Measurements from ENCODE around the gene TMEM167B. TPM values are rescaled to one million over a fixed set of nuclear protein-coding genes. Genes with fewer than 3 reads are reported as not detected.
"Not testable (repeated sequence)": the region's sequence is repeated elsewhere in the genome, so short reads cannot be mapped to it uniquely, and the experiment has no call there.

The TMEM167B gene
- total RNA-seq, 1 donor from 2014 or later = 31.9 TPM

DNA sequence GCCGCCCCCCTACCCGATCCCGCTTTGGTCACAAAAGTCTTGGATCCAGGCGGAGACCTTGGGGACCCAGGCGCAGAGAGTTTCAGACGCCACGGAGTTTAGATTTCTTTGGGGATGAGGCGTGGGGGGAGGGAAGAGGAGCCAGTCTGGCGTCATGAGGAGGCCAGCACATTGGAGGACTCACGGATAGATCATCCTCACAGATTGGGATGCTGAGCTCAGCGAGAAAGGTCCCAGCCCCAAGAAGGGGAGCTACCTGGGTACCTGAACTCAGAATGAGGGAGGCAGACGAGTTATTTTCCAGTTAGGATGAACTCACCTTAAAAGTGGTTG is 23.7 kb downstream of the TMEM167B start:
- DNase-seq = no peak

DNA sequence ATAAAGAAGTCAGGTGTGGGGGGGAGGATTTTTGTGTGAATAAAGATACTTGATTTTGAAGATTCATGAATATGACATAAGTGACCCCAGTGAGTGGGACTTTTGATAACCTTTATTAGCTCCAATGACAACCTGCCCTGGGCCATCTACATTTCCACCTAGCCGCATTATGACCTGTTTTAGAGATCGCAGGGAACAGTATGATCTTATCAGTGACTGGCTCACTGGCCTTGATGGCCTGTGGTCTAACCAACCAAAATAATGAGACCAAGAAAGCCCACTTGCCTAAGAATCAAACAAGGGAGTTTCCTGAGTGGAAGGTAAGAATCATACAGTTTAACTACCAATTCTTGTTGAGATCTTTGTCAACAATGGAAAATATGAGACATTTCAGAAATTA is 25.1 kb downstream of the TMEM167B start:
- no peak for DNase-seq

DNA sequence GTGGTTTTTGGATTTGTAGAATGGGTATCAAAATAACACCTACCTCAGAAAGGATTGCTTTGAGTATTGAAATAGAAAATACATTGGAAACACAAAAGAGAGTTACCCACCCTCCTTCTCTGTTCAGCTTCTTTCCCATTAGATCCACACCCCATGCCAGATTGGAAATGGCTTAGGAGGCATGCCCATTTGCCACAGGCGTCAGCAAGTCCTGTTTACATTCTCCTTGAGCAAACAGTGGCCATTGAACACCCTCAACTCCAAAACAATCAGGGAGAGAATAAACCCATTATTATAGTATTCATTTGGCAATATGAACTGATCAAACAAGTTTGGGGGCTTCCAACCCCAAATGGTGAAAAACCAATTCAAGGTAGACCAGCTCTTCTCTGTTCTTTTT is 25.7 kb downstream of the TMEM167B start:
- no peak for DNase-seq

DNA sequence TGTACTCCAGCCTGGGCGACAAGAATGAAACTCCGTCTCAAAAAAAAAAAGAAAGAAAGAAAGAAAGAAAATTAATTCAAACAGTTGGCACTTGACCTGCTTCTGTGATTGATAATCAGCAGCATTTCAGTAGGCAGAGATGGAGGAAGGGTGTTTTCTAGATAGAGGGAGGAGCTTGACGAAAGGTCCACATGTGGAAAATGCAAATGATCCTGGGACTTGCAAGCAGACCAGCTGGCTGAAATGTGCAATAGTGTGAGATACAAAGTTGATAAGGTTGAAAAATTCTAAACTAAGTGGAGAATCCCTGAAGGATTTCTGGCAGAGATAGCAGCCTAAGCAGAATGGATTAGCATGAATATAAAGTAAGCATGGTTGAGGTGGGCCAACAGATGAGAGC is 27.5 kb downstream of the TMEM167B start:
- no peak for DNase-seq

DNA sequence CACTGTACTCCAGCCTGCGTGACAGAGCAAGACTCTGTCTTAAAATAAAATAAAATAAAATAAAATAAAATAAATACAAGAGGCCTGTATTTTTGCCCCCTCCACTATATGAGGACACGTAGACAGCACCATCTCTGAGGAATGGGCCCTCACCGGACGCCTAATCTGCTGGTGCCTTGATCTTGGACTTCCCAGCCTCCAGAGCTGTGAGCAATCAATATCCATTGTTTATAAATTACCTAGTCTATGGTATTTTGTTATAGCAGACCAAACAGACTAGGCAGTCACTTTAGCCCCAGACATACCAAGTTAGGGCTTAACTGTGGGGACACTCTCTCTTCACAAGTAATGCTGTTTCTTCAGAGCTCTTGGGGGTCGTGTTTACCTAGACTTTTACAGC is 29.8 kb downstream of the TMEM167B start:
- no peak for DNase-seq

DNA sequence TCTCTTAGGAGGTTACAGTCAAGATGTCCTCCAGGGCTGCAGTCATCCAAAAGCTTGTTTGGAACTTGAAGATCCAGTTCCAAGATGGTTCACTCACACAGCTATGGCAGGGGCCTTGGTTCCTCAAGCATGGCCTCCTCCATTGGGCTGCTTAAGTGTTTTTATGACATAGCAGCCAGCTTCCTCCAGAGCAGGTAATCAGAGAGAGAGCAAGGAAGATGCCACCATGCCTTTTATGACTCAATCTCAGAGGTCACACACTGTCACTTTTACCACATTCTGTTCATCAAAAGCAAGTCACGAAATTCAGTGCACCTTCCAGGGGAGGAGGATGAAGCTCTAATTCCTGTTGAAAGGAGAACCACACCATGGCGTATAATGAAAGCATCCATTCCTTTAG is 40.5 kb downstream of the TMEM167B start:
- no peak for DNase-seq

DNA sequence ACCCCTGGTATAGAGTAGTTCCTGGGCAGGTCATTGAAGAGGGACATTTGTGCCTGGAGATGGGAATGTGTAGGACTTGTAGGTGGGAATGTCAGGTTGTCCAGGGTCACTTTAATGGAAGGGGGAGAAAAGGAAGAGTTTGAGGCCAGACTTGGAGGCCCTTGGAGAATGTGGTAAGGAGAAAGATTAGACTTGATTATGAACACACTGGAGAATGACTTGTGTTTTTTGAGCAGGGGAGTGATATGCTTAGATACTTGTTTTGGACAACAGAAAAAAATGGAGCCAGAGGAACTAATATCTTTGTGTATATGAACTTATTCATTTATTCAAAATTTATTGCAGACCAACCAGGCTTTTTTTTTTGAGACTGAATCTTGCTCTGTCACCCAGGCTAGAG is 41.2 kb downstream of the TMEM167B start:
- no peak for DNase-seq

DNA sequence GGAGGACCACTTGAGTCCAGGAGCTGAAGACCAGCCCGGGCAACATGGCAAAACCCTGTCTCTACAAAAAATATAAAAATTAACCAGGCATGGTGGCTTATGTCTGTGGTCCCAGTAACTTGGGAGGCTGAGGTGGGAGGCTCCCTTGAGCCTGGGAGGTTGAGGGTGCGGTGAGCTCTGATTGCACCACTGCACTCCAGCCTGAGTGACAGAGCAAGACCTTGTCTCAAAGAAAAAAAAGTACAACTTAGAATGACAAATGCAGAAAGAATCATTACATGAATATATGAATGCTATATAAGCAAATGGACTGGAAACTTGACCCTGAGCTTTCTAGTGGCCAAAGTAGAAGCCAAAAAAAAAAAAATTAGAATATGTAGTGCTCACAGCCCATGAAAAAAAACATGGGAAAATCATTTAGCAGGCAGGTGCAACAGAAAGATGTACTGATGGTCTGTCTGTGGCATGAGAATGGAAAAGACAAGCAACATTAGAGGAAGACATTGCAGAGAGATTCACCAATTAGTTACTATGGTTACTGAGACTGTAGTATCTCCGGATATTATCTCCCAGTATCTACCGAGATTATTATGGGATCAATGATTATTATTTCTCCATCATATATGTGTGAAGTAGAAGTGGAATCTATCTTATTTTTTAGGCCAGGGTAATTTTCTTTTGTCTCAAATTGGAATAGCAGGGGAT is 42.6 kb downstream of the TMEM167B start:
- DNase-seq = no peak

DNA sequence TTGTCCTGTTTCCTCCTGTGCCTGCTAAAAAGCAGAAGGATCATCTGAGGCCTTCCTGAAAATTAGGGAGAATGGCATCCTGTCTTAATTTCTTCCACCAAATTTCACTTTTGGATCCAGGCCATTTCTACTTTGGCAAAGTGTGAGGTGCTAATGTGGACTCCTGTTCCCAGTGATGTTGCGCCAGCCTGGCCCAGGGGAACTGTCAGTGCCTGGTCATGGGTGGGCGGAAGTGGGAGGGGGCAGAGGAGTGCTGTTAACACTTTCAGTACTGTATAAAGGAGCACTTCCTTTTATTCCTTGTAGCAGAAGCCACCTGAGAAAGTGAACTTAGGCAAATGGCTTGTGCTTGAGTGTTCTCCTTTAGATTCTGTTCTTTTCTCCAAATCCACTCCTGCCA is 43.3 kb downstream of the TMEM167B start:
- DNase-seq = no peak

DNA sequence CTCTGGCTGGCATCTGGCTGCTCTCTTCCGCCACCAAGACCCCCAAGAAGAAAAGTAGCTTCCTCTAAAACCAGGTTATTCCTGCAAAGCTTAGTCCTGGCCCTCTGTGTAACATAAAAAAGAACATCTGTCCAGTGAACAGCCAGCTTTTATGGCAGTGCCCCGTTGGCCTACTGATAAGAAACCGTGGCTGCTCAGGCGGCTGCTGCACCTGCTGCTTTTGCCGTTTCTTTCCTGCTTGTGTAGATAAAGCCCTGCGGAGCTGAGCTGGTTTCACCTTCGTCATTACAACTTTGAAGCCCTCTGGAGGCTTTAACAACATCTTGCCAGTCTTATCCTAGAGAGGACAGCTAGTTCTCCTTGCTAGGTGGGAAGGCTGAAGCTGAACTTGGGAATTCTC is 43.9 kb downstream of the TMEM167B start:
- no peak for DNase-seq

DNA sequence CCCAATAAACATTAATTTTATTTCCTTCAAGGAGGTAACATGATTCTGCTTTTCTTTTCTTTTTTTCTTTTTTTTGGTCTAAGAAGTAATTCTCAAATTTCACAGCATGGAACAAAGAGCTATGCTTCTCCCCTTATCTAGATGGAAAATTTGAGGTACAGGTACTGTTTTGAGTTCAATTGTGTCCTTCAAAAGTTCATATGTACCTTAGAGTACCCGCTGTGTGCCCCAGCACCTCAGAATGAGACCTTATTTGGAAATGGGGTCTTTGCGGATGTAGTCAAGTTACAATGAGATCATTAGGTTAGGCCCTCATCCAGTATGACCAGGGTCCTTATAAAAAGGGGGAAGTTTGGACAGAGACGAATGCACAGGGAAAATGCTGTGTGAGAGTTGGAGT is 45.4 kb downstream of the TMEM167B start:
- no peak for DNase-seq

DNA sequence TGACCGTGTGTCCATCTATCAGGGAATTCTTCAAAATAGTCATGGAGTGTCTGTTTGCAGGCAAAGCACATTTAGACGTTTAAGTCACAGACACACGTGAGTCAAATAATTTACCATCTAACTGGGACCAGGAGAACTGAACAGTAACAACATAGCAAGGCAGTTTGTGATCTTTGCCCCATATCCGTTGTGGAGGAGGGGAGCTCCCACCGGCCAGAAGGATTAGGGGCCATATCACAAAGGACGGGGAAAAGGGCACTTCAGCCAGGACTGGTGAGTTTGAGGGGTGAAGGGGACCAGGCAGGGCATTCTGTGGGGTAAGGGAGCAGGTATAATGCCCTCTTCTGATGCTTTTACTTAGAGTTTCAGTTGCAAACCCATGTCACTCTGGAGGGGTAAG is 46.2 kb downstream of the TMEM167B start:
- no peak for DNase-seq

DNA sequence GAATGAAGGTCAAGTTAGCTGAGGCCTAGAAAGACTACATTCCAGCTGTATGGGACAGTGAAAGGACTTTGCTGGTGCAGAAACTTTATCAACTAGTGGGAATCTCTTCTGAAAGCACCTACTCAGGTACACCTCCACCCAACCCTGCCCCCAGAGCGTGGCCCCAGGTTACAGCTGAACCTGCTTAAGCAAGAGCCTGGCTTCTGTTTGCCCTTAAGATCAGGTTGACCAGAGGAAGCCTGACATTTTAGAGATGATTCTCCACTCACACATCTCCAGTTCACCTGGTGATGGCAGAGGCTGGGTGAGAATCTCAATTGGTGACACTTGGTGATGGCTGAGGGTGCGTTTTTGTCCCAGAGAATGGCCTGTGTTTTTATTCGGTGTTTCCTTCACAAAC is 47.4 kb downstream of the TMEM167B start:
- no peak for DNase-seq

DNA sequence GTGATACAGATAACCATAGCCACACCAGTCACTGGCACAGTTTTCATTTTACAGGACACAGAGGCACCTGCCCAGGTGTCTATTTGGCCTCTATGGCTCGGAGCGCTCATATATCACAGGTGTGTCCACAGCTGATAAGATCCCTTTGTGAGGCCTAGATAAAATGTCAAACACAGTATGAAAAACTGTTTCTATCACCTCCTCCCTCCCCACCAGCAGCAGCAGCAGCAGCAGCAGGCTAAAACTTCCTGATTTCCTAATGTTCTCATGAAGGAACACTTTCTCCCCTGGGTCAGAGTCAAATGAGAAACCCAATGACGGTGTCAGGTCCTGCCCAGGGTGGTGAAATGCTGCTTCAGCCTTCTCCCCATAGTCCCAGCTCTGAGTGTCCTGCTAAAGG is 47.8 kb downstream of the TMEM167B start:
- no peak for DNase-seq

DNA sequence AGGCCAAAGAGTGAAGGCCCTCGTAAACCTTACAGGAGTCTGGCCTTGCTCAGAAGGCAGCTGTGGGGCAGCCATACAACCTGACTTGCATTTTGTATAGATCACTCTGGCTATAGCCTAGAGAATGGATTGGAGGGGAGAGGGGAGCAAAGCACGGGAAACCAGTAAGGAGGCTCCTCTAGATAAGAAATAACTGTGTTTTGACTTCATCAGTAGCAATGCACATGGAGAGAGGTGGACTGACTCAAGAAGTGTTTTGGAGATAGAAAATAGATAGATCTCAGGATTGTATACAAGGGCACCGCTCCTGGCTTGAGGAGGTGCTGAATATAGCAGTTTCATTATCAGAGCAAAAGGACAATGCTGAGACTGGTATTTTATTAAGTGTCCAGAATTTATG is 49.8 kb downstream of the TMEM167B start:
- no peak for DNase-seq

DNA sequence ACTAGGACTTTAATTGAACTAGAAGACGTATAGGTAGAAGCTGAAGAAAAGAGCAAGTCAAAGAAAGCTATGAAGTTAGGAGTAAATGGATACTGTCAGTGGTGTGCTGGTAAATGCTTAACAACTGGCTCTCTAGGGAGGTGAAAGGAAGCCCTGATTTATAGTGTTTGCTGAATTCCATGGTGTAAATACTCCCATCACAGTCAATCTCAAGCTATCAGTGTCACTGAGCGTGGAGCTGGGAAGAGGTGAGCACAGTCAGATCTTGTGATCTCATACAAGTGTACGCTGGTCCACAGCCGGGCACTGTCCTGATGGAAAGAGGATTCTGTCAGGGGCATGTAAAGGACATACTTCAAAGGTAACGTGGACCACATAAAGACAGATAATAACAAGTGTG is 51.7 kb downstream of the TMEM167B start:
- DNase-seq = no peak

DNA sequence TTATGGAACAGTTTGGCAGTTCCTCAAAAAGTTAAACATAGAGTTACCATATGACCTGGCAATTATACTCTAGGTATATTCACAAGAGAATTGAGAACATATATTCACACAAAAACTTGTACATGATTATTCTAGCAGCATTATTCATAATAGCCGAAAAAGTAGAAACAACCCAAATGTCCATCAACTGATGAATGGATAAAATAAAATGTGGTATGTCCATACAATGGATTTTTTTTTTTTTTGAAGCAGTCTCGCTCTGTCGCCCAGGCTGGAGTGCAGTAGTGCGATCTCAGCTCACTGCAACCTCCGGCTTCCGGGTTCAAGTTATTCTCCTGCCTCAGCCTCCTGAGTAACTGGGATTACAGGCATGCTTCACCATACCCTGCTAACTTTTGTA is 52.2 kb downstream of the TMEM167B start:
- DNase-seq = not testable (repeated sequence)

Small RNA genes lying within 50 kb of the gene (small RNA-seq; reads per million reads assigned to genes)
- gene AL356488.2 (ENCODE audit: low replicate concordance) = not detected

Other genes with a start within 250 kb of the TMEM167B start
- 0.20 TPM for gene AKNAD1, start 233.7 kb upstream of the TMEM167B start, total RNA-seq
- gene GPSM2, start 213.8 kb upstream of the TMEM167B start, total RNA-seq = 56.2 TPM
- 21.7 TPM for gene CLCC1, start 127.3 kb upstream of the TMEM167B start, total RNA-seq
- gene WDR47, start 48.7 kb upstream of the TMEM167B start, total RNA-seq = 22.5 TPM
- gene TAF13, start 14.8 kb upstream of the TMEM167B start, total RNA-seq = 47.5 TPM
- gene ELAPOR1, start 23.4 kb downstream of the TMEM167B start, total RNA-seq = 3.5 TPM
- gene SARS1, start 123.2 kb downstream of the TMEM167B start, total RNA-seq = 96.0 TPM
- 22.4 TPM for gene CELSR2, start 158.8 kb downstream of the TMEM167B start, total RNA-seq
- 5.0 TPM for gene PSRC1, start 192.4 kb downstream of the TMEM167B start, total RNA-seq
- not detected for gene MYBPHL, start 216.2 kb downstream of the TMEM167B start, total RNA-seq